ENCODE results near the gene PDK4. TPM values are rescaled to one million over a fixed set of nuclear protein-coding genes. Genes with fewer than 3 reads are reported as not detected.
"Not testable (repeated sequence)": the region's sequence is repeated elsewhere in the genome, so short reads cannot be mapped to it uniquely, and the experiment has no call there.

Gene PDK4
- total and polyA plus RNA-seq, 2 of the 13 experiments (the other 11 are each of a cell fraction or from before 2014, with no cell fraction given): 0.04 TPM; not detected in 1

DNA sequence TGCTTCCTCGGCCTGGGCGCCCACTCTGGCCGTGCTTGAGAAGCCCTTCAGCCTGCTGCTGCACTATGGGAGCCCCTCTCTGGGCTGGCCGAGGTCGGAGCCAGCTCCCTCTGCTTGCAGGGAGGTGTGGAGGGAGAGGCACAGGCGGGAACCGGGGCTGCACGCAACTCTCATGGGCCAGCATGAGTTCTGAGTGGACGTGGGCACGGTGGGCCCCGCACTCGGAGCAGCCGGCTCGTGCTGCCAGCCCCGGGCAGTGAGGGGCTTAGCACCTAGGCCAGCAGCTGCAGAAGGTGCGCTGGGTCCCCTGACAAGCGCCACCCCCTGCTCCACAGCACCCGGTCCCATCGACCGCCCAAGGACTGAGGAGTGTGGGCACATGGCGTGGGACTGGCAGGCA lies 9.0 kb upstream of the PDK4 start:
- H3K4me3 ChIP-seq (replicated peaks in 1 of 3; ENCODE audit: insufficient read depth in 1 of 3, low read depth in 2 of 3, low read length in 3 of 3): no peak overlapping the region
- FAIRE-seq (no peak), DNase-seq (ENCODE audit: low spot score) (no peak), ATAC-seq (no peak)
- no peaks in the 10 kb centered on the region for H3K79me2 ChIP-seq (ENCODE audit: insufficient read depth, low read length)
- 90% methylated on average over 4 of the region's 21 CpGs for WGBS (ENCODE audit: low lambda C conversion rate)
- H4K20me1 ChIP-seq (ENCODE audit: insufficient read depth, low read length): 0 out of 2 replicates have a peak, but pooled peaks cover 4% of the 10 kb centered on the region
- in situ Hi-C loops (cut with HindIII; ENCODE audit: extremely low pct_ligation_motif_present, low pct_unique_long_range_greater_than_20kb): no loop called here
- POLR2A ChIA-PET: no interaction called here
- no peak overlapping the region for H3K4me2 ChIP-seq (ENCODE audit: low read depth, low read length)
- H3K27ac ChIP-seq (ENCODE audit: extremely low read length, insufficient read depth, low read length): no peak overlapping the region
- H3K9ac ChIP-seq (ENCODE audit: insufficient read depth, low read depth, low read length): no peak overlapping the region
- H3K9me3 ChIP-seq (ENCODE audit: low read length): no peaks in the 10 kb centered on the region
- BruUV-seq (replicated peaks): no TSS peak
- intact Hi-C loops (cut with micrococcal nuclease; ENCODE audit: unreplicated experiment): no loop called here
- TF ChIP-seq, protein P1, sequence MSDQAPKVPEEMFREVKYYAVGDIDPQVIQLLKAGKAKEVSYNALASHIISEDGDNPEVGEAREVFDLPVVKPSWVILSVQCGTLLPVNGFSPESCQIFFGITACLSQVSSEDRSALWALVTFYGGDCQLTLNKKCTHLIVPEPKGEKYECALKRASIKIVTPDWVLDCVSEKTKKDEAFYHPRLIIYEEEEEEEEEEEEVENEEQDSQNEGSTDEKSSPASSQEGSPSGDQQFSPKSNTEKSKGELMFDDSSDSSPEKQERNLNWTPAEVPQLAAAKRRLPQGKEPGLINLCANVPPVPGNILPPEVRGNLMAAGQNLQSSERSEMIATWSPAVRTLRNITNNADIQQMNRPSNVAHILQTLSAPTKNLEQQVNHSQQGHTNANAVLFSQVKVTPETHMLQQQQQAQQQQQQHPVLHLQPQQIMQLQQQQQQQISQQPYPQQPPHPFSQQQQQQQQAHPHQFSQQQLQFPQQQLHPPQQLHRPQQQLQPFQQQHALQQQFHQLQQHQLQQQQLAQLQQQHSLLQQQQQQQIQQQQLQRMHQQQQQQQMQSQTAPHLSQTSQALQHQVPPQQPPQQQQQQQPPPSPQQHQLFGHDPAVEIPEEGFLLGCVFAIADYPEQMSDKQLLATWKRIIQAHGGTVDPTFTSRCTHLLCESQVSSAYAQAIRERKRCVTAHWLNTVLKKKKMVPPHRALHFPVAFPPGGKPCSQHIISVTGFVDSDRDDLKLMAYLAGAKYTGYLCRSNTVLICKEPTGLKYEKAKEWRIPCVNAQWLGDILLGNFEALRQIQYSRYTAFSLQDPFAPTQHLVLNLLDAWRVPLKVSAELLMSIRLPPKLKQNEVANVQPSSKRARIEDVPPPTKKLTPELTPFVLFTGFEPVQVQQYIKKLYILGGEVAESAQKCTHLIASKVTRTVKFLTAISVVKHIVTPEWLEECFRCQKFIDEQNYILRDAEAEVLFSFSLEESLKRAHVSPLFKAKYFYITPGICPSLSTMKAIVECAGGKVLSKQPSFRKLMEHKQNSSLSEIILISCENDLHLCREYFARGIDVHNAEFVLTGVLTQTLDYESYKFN (CRISPR knock-in tag; conservative IDR thresholded peaks at IDR 0.05): no peak
- TF ChIP-seq ARNT2 (CRISPR knock-in tag; IDR thresholded peaks at IDR 0.05; ENCODE audit: low read depth): no peak
- no peak for TF ChIP-seq SUZ12 (IDR thresholded peaks at IDR 0.05; ENCODE audit: low read depth, low read length)
- no peak for TF ChIP-seq RFX1 (IDR thresholded peaks at IDR 0.05)
- TF ChIP-seq HNRNPK (IDR thresholded peaks at IDR 0.05; ENCODE audit: low read depth, low read length, poor library complexity, severe bottlenecking): no peak
- no peak for TF ChIP-seq MTA1 (CRISPR knock-in tag; IDR thresholded peaks at IDR 0.05; ENCODE audit: borderline replicate concordance)
- H3K4me1 ChIP-seq (ENCODE audit: insufficient read depth, low read length): peaks cover 27% of the 10 kb centered on the region
- 0 out of 5 replicates have a peak, but pooled peaks cover 2 to 6% of the 10 kb centered on the region in 2 experiments for H3K27me3 ChIP-seq (ENCODE audit: control insufficient read depth in 1 of 2, insufficient read depth in 2 of 2, low read length in 2 of 2)
- no peak overlapping the region for H2AFZ ChIP-seq (ENCODE audit: low read length)
- no peaks in the 10 kb centered on the region for H3K36me3 ChIP-seq (replicated peaks in 1 of 2; ENCODE audit: control insufficient read depth in 1 of 2, insufficient read depth in 2 of 2, low read length in 2 of 2)
- CTCF ChIA-PET (ENCODE audit: low intra/inter-chr PET ratio, low total read pairs): no interaction called here

GRCh38 chr7:95604811-95605210 lies 8.5 kb upstream of the PDK4 start:
- peaks cover 24% of the 10 kb centered on the region for H3K4me1 ChIP-seq (ENCODE audit: insufficient read depth, low read length)
- H3K36me3 ChIP-seq (replicated peaks in 1 of 2; ENCODE audit: control insufficient read depth in 1 of 2, insufficient read depth in 2 of 2, low read length in 2 of 2); BruUV-seq (replicated peaks); H3K4me2 ChIP-seq (ENCODE audit: low read depth, low read length); intact Hi-C loops (cut with micrococcal nuclease; ENCODE audit: unreplicated experiment); FAIRE-seq; H3K79me2 ChIP-seq (ENCODE audit: insufficient read depth, low read length); in situ Hi-C loops (cut with HindIII; ENCODE audit: extremely low pct_ligation_motif_present, low pct_unique_long_range_greater_than_20kb); H3K9ac ChIP-seq (ENCODE audit: insufficient read depth, low read depth, low read length); H3K4me3 ChIP-seq (replicated peaks in 1 of 3; ENCODE audit: insufficient read depth in 1 of 3, low read depth in 2 of 3, low read length in 3 of 3); ATAC-seq; H3K27me3 ChIP-seq (ENCODE audit: control insufficient read depth in 1 of 2, insufficient read depth in 2 of 2, low read length in 2 of 2); H4K20me1 ChIP-seq (ENCODE audit: insufficient read depth, low read length); H3K27ac ChIP-seq (ENCODE audit: extremely low read length, insufficient read depth, low read length); POLR2A ChIA-PET; CTCF ChIA-PET (ENCODE audit: low intra/inter-chr PET ratio, low total read pairs); DNase-seq (ENCODE audit: low spot score); H2AFZ ChIP-seq (ENCODE audit: low read length); H3K9me3 ChIP-seq (ENCODE audit: low read length): not testable (repeated sequence)
- 64% methylated on average over 3 of the region's 3 CpGs for WGBS (ENCODE audit: low lambda C conversion rate)

DNA sequence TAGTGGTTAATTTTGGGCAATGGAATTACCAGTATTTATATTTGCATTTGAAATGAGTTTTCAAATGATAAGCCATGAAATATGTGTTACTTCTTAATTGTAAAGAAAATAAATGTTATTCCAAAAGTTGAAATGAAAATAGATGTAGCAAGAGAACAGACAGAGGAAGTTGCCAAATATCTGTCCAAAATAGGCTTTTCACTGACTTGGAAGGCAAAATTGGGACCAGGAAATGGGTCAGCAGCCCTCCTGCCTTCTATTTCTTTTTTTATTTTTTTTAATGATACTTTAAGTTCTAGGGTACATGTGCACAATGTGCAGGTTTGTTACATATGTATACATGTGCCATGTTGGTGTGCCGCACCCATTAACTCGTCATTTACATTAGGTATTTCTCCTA lies 8.1 kb upstream of the PDK4 start:
- peaks cover 19% of the 10 kb centered on the region for H3K4me1 ChIP-seq (ENCODE audit: insufficient read depth, low read length)
- POLR2A ChIA-PET; H3K4me2 ChIP-seq (ENCODE audit: low read depth, low read length); FAIRE-seq; BruUV-seq (replicated peaks); H3K79me2 ChIP-seq (ENCODE audit: insufficient read depth, low read length); ATAC-seq; DNase-seq (ENCODE audit: low spot score); H2AFZ ChIP-seq (ENCODE audit: low read length); CTCF ChIA-PET (ENCODE audit: low intra/inter-chr PET ratio, low total read pairs); H3K9ac ChIP-seq (ENCODE audit: insufficient read depth, low read depth, low read length); H3K27ac ChIP-seq (ENCODE audit: extremely low read length, insufficient read depth, low read length); H3K36me3 ChIP-seq (replicated peaks in 1 of 2; ENCODE audit: control insufficient read depth in 1 of 2, insufficient read depth in 2 of 2, low read length in 2 of 2); in situ Hi-C loops (cut with HindIII; ENCODE audit: extremely low pct_ligation_motif_present, low pct_unique_long_range_greater_than_20kb); H3K4me3 ChIP-seq (replicated peaks in 1 of 3; ENCODE audit: insufficient read depth in 1 of 3, low read depth in 2 of 3, low read length in 3 of 3); H3K27me3 ChIP-seq (ENCODE audit: control insufficient read depth in 1 of 2, insufficient read depth in 2 of 2, low read length in 2 of 2); intact Hi-C loops (cut with micrococcal nuclease; ENCODE audit: unreplicated experiment); H4K20me1 ChIP-seq (ENCODE audit: insufficient read depth, low read length); H3K9me3 ChIP-seq (ENCODE audit: low read length): not testable (repeated sequence)
- WGBS (ENCODE audit: low lambda C conversion rate): 53% methylated on average over 2 of the region's 2 CpGs
